Measurements from ENCODE around the gene CIDEC.

Gene CIDEC

DNA sequence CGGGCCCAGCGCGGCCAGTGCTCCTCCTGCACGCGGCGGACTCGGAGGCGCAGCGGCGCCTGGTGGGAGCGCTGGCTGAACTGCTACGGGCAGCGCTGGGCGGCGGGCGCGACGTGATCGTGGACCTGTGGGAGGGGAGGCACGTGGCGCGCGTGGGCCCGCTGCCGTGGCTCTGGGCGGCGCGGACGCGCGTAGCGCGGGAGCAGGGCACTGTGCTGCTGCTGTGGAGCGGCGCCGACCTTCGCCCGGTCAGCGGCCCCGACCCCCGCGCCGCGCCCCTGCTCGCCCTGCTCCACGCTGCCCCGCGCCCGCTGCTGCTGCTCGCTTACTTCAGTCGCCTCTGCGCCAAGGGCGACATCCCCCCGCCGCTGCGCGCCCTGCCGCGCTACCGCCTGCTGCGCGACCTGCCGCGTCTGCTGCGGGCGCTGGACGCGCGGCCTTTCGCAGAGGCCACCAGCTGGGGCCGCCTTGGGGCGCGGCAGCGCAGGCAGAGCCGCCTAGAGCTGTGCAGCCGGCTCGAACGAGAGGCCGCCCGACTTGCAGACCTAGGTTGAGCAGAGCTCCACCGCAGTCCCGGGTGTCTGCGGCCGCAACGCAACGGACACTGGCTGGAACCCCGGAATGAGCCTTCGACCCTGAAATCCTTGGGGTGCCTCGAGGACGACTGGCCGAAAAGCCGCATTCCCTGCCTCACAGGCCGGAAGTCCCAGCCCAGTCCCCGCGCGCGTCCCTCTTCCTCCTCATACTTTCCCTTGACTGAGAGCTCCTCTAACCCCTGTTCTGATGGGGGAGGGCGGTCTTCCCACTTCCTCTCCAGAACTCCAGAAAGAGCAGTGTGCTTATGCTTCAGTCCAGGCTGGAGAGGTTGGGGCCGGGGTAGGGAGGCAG is 35.4 kb upstream of the CIDEC start (continued):
- TF ChIP-seq ATF2 (tag by site-specific recombination; IDR thresholded peaks at IDR 0.05; ENCODE audit: low read depth) (no peak), ZNF223 (tag by site-specific recombination; IDR thresholded peaks at IDR 0.05) (no peak), PBX3 (CRISPR knock-in tag; IDR thresholded peaks at IDR 0.05) (peak; percentile 49; the same call in 1 of the 2 replicates), RBAK (tag by site-specific recombination; IDR thresholded peaks at IDR 0.05) (no peak), ZNF341 (tag by site-specific recombination; IDR thresholded peaks at IDR 0.05; ENCODE audit: low read depth) (no peak), ZNF114 (tag by site-specific recombination; IDR thresholded peaks at IDR 0.05) (no peak), SP2 (tag by site-specific recombination; IDR thresholded peaks at IDR 0.05) (peak; percentile 64), REST (tag by site-specific recombination; IDR thresholded peaks at IDR 0.05) (no peak), GLI2 (tag by site-specific recombination; IDR thresholded peaks at IDR 0.05; ENCODE audit: borderline replicate concordance, low read depth) (no peak), SALL2 (tag by site-specific recombination; IDR thresholded peaks at IDR 0.05; ENCODE audit: borderline replicate concordance) (no peak), ZBTB20 (tag by site-specific recombination; IDR thresholded peaks at IDR 0.05) (peak; percentile 99)
- TF ChIP-seq, protein P1, sequence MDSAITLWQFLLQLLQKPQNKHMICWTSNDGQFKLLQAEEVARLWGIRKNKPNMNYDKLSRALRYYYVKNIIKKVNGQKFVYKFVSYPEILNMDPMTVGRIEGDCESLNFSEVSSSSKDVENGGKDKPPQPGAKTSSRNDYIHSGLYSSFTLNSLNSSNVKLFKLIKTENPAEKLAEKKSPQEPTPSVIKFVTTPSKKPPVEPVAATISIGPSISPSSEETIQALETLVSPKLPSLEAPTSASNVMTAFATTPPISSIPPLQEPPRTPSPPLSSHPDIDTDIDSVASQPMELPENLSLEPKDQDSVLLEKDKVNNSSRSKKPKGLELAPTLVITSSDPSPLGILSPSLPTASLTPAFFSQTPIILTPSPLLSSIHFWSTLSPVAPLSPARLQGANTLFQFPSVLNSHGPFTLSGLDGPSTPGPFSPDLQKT (IDR thresholded peaks at IDR 0.05; ENCODE audit: borderline replicate concordance, low read depth, low read length) = no peak
- TF ChIP-seq, protein P2, sequence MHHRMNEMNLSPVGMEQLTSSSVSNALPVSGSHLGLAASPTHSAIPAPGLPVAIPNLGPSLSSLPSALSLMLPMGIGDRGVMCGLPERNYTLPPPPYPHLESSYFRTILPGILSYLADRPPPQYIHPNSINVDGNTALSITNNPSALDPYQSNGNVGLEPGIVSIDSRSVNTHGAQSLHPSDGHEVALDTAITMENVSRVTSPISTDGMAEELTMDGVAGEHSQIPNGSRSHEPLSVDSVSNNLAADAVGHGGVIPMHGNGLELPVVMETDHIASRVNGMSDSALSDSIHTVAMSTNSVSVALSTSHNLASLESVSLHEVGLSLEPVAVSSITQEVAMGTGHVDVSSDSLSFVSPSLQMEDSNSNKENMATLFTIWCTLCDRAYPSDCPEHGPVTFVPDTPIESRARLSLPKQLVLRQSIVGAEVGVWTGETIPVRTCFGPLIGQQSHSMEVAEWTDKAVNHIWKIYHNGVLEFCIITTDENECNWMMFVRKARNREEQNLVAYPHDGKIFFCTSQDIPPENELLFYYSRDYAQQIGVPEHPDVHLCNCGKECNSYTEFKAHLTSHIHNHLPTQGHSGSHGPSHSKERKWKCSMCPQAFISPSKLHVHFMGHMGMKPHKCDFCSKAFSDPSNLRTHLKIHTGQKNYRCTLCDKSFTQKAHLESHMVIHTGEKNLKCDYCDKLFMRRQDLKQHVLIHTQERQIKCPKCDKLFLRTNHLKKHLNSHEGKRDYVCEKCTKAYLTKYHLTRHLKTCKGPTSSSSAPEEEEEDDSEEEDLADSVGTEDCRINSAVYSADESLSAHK (tag by site-specific recombination; IDR thresholded peaks at IDR 0.05) = no peak

GRCh38 chr3:9914559-9915253 is 34.7 kb upstream of the CIDEC start:
- Histone ChIP-seq H3K9me3 (ENCODE audit: control insufficient read depth, insufficient read depth, low read depth, low read length) (no peaks in the 10 kb centered on the region), H3K27ac (ENCODE audit: extremely low read depth, low read depth, low read length) (no peak overlapping the region), H3K36me3 (ENCODE audit: control insufficient read depth in 2 of 2, insufficient read depth in 1 of 2, low read length in 2 of 2) (no peaks in the 10 kb centered on the region), H3K4me3 (ENCODE audit: low read depth, low read length) (no peak overlapping the region), H3K4me1 (ENCODE audit: control insufficient read depth, insufficient read depth, low read length) (peaks cover 19% of the 10 kb centered on the region)
- CTCF ChIA-PET = no interaction called here
- no peak for TF ChIP-seq ZNF707 (tag by site-specific recombination; IDR thresholded peaks at IDR 0.05)
- TF ChIP-seq, protein P3, sequence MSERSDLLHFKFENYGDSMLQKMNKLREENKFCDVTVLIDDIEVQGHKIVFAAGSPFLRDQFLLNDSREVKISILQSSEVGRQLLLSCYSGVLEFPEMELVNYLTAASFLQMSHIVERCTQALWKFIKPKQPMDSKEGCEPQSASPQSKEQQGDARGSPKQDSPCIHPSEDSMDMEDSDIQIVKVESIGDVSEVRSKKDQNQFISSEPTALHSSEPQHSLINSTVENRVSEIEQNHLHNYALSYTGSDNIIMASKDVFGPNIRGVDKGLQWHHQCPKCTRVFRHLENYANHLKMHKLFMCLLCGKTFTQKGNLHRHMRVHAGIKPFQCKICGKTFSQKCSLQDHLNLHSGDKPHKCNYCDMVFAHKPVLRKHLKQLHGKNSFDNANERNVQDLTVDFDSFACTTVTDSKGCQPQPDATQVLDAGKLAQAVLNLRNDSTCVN (tag by site-specific recombination; optimal IDR thresholded peaks at IDR 0.05) = no peak
- no peak for TF ChIP-seq OSR2 (tag by site-specific recombination; IDR thresholded peaks at IDR 0.05)
- no peak for TF ChIP-seq ZNF302 (tag by site-specific recombination; IDR thresholded peaks at IDR 0.05; ENCODE audit: low read depth)
- TF ChIP-seq ZEB2 (tag by site-specific recombination; IDR thresholded peaks at IDR 0.05) = peak; percentile 49; the same call in 1 of the 2 replicates
- TF ChIP-seq ZNF280C (tag by site-specific recombination; IDR thresholded peaks at IDR 0.05) = no peak
- POLR2A ChIA-PET = interaction anchor here (0.6 kb wide), 2 partner anchors 13 to 751 kb away, joined by 4 to 8 read pairs; no protein-coding TSS in a partner anchor
